ENCODE data around the gene LDLRAD4. TPM values are rescaled to one million over a fixed set of nuclear protein-coding genes. Genes with fewer than 3 reads are reported as not detected.

LDLRAD4 gene
- polyA plus RNA-seq, 1 of the 3 experiments (the other 2 are of a cell fraction), result 0.16 TPM

DNA sequence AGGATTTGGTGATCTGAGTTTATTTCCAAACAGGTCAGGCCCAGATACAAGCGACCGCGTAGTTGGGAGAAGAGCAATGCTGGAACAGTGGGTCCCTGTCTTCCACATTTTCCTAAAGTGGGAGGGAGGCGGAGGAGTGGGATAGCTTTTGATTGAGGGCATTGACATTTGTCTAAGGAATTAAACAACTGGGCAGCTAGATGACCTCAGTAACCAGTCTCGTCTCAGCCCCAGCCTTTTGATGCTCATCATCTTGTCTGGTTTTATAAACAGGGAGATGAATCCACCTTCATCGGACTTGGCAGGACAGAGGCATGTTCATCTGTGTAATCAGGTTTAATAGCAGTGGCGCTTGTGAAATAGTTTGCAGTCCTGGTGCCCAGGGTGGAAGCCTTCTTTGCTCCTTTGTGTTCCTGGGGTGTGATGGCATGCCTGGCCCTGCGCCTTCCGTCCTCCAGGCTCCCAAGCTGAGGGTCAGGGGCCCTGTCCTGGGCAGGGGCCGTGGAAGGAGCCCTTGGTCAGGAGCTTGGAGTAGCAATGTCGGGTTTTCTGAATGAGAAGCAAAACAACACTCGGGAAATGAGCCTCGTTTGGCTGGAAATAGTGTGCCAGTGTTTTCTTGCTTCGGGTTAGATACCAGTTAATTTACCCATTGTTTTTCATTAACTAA lies 314.0 kb downstream of the LDLRAD4 start:
- 69% methylated on average over 13 of the region's 14 CpGs for WGBS (ENCODE audit: low lambda C conversion rate)
- no peak for DNase-seq

DNA sequence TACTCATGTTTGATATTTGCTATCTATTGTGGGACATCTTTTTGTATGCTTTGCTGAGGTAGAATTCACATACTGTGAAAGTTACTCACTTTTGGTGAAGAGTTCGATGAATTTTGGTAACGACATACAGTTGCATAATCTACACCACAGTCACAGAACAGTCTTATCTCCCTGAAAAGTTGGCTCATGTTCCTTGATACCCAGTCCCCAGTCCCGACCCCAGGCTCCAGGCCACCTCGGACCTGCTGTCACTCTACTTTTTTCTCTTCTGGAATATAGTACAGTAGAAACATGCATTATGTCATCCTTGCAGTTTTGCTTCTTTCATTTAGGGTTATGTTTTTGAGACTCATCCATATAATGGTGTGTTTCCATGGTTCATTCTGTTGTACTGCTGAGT lies 316.1 kb downstream of the LDLRAD4 start:
- H3K9me3 ChIP-seq, result no peaks in the 10 kb centered on the region
- H3K4me3 ChIP-seq (ENCODE audit: low read depth in 2 of 2, low read length in 1 of 2), result no peak overlapping the region
- TF ChIP-seq YY1 (IDR thresholded peaks at IDR 0.05; ENCODE audit: low read depth) (no peak), FOSL2 (IDR thresholded peaks at IDR 0.05; ENCODE audit: borderline replicate concordance, low read depth) (no peak), RFX5 (IDR thresholded peaks at IDR 0.05; ENCODE audit: low read length) (no peak), NRF1 (IDR thresholded peaks at IDR 0.05; ENCODE audit: low read depth, low read length) (no peak), JUND (IDR thresholded peaks at IDR 0.05) (no peak), FOXM1 (IDR thresholded peaks at IDR 0.05; ENCODE audit: low read depth) (no peak), MEF2A (IDR thresholded peaks at IDR 0.05; ENCODE audit: borderline replicate concordance, low read depth) (no peak)
- TF ChIP-seq, protein P1, sequence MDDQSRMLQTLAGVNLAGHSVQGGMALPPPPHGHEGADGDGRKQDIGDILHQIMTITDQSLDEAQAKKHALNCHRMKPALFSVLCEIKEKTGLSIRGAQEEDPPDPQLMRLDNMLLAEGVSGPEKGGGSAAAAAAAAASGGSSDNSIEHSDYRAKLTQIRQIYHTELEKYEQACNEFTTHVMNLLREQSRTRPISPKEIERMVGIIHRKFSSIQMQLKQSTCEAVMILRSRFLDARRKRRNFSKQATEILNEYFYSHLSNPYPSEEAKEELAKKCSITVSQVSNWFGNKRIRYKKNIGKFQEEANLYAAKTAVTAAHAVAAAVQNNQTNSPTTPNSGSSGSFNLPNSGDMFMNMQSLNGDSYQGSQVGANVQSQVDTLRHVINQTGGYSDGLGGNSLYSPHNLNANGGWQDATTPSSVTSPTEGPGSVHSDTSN (IDR thresholded peaks at IDR 0.05), result no peak
- TF ChIP-seq, protein P2, sequence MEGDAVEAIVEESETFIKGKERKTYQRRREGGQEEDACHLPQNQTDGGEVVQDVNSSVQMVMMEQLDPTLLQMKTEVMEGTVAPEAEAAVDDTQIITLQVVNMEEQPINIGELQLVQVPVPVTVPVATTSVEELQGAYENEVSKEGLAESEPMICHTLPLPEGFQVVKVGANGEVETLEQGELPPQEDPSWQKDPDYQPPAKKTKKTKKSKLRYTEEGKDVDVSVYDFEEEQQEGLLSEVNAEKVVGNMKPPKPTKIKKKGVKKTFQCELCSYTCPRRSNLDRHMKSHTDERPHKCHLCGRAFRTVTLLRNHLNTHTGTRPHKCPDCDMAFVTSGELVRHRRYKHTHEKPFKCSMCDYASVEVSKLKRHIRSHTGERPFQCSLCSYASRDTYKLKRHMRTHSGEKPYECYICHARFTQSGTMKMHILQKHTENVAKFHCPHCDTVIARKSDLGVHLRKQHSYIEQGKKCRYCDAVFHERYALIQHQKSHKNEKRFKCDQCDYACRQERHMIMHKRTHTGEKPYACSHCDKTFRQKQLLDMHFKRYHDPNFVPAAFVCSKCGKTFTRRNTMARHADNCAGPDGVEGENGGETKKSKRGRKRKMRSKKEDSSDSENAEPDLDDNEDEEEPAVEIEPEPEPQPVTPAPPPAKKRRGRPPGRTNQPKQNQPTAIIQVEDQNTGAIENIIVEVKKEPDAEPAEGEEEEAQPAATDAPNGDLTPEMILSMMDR (IDR thresholded peaks at IDR 0.05), result no peak
- TF ChIP-seq, protein P3, sequence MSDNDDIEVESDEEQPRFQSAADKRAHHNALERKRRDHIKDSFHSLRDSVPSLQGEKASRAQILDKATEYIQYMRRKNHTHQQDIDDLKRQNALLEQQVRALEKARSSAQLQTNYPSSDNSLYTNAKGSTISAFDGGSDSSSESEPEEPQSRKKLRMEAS (IDR thresholded peaks at IDR 0.05; ENCODE audit: low read depth), result no peak
- TF ChIP-seq, protein P4, sequence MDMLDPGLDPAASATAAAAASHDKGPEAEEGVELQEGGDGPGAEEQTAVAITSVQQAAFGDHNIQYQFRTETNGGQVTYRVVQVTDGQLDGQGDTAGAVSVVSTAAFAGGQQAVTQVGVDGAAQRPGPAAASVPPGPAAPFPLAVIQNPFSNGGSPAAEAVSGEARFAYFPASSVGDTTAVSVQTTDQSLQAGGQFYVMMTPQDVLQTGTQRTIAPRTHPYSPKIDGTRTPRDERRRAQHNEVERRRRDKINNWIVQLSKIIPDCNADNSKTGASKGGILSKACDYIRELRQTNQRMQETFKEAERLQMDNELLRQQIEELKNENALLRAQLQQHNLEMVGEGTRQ (IDR thresholded peaks at IDR 0.05; ENCODE audit: borderline replicate concordance, low read depth, low read length), result no peak
- H3F3A ChIP-seq (replicated peaks; ENCODE audit: insufficient read depth), result no peaks in the 10 kb centered on the region
- no peaks in the 10 kb centered on the region for H3K79me2 ChIP-seq (ENCODE audit: insufficient read depth)
- 51% methylated on average over 4 of the region's 4 CpGs for WGBS (ENCODE audit: low lambda C conversion rate)
- H3K4me2 ChIP-seq, result no peak overlapping the region
- no peaks in the 10 kb centered on the region for H3K9me2 ChIP-seq
- H4K20me1 ChIP-seq (ENCODE audit: insufficient read depth), result 0 out of 2 replicates have a peak, but pooled peaks cover 4% of the 10 kb centered on the region
- H3K9ac ChIP-seq, result no peak overlapping the region
- no peaks in the 10 kb centered on the region for H3K36me3 ChIP-seq (replicated peaks in 1 of 2; ENCODE audit: control insufficient read depth in 1 of 2, insufficient read depth in 2 of 2, low read length in 1 of 2)
- peaks cover 0 to 8% of the 10 kb centered on the region in 2 experiments; a peak in 1 of 4 replicates for H3K4me1 ChIP-seq (ENCODE audit: control insufficient read depth in 1 of 2, insufficient read depth in 2 of 2, low read depth in 1 of 2, low read length in 1 of 2)
- POLR2A ChIA-PET, result no interaction called here
- H3K27ac ChIP-seq (ENCODE audit: low read depth in 2 of 2, low read length in 1 of 2), result no peak overlapping the region
- no peak for DNase-seq
- H3K27me3 ChIP-seq (ENCODE audit: insufficient read depth), result no peaks in the 10 kb centered on the region
- no peak overlapping the region for H2AFZ ChIP-seq (ENCODE audit: low read depth)
- CTCF ChIA-PET, result no interaction called here

More for the DNA sequence above, 314.0 kb downstream of the LDLRAD4 start:
- H2AFZ ChIP-seq (ENCODE audit: low read depth), result no peak overlapping the region
- H3F3A ChIP-seq (replicated peaks; ENCODE audit: insufficient read depth), result no peaks in the 10 kb centered on the region
- no peaks in the 10 kb centered on the region for H3K9me2 ChIP-seq
- no peaks in the 10 kb centered on the region for H3K79me2 ChIP-seq (ENCODE audit: insufficient read depth)
- no peaks in the 10 kb centered on the region for H3K9me3 ChIP-seq
- 0 out of 2 replicates have a peak, but pooled peaks cover 4% of the 10 kb centered on the region for H3K27me3 ChIP-seq (ENCODE audit: insufficient read depth)
- TF ChIP-seq TEAD4 (IDR thresholded peaks at IDR 0.05; ENCODE audit: borderline replicate concordance, insufficient read depth), result no peak
- no peak for TF ChIP-seq SIN3A (IDR thresholded peaks at IDR 0.05; ENCODE audit: borderline replicate concordance, low read depth, low read length)
- TF ChIP-seq YY1 (IDR thresholded peaks at IDR 0.05; ENCODE audit: low read depth), result no peak
- TF ChIP-seq, protein P5, sequence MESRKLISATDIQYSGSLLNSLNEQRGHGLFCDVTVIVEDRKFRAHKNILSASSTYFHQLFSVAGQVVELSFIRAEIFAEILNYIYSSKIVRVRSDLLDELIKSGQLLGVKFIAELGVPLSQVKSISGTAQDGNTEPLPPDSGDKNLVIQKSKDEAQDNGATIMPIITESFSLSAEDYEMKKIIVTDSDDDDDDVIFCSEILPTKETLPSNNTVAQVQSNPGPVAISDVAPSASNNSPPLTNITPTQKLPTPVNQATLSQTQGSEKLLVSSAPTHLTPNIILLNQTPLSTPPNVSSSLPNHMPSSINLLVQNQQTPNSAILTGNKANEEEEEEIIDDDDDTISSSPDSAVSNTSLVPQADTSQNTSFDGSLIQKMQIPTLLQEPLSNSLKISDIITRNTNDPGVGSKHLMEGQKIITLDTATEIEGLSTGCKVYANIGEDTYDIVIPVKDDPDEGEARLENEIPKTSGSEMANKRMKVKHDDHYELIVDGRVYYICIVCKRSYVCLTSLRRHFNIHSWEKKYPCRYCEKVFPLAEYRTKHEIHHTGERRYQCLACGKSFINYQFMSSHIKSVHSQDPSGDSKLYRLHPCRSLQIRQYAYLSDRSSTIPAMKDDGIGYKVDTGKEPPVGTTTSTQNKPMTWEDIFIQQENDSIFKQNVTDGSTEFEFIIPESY (IDR thresholded peaks at IDR 0.05; ENCODE audit: borderline replicate concordance, low read depth), result no peak
- TF ChIP-seq TCF12 (IDR thresholded peaks at IDR 0.05), result no peak
- TF ChIP-seq TAF1 (IDR thresholded peaks at IDR 0.05; ENCODE audit: borderline replicate concordance, low read depth, low read length), result no peak
- TF ChIP-seq, protein P6, sequence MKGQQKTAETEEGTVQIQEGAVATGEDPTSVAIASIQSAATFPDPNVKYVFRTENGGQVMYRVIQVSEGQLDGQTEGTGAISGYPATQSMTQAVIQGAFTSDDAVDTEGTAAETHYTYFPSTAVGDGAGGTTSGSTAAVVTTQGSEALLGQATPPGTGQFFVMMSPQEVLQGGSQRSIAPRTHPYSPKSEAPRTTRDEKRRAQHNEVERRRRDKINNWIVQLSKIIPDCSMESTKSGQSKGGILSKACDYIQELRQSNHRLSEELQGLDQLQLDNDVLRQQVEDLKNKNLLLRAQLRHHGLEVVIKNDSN (IDR thresholded peaks at IDR 0.05; ENCODE audit: borderline replicate concordance, low read depth), result no peak
- no peak for TF ChIP-seq RAD21 (IDR thresholded peaks at IDR 0.05; ENCODE audit: low read length)
- no peak for TF ChIP-seq GABPA (IDR thresholded peaks at IDR 0.05; ENCODE audit: low read depth)
- no peak for TF ChIP-seq MEF2A (IDR thresholded peaks at IDR 0.05; ENCODE audit: borderline replicate concordance, low read depth)
- TF ChIP-seq, protein P3 (IDR thresholded peaks at IDR 0.05; ENCODE audit: low read depth), result no peak
- no peak for TF ChIP-seq ELF1 (IDR thresholded peaks at IDR 0.05)
- TF ChIP-seq NFIC (IDR thresholded peaks at IDR 0.05; ENCODE audit: borderline replicate concordance), result no peak
- H3K4me3 ChIP-seq (ENCODE audit: low read depth in 2 of 2, low read length in 1 of 2), result no peak overlapping the region
- peaks cover 0 to 7% of the 10 kb centered on the region in 2 experiments; a peak in 1 of 4 replicates for H3K4me1 ChIP-seq (ENCODE audit: control insufficient read depth in 1 of 2, insufficient read depth in 2 of 2, low read depth in 1 of 2, low read length in 1 of 2)
- 0 out of 2 replicates have a peak, but pooled peaks cover 4% of the 10 kb centered on the region for H4K20me1 ChIP-seq (ENCODE audit: insufficient read depth)
- CTCF ChIA-PET, result interaction anchor here (0.9 to 9.4 kb wide), 4 partner anchors 17 to 420 kb away, joined by 3 to 85 read pairs (median 4); partner anchors contain the start of gene LDLRAD4
- H3K36me3 ChIP-seq (replicated peaks in 1 of 2; ENCODE audit: control insufficient read depth in 1 of 2, insufficient read depth in 2 of 2, low read length in 1 of 2), result no peaks in the 10 kb centered on the region
- H3K27ac ChIP-seq (ENCODE audit: low read depth in 2 of 2, low read length in 1 of 2), result no peak overlapping the region
- H3K9ac ChIP-seq, result no peak overlapping the region
- no peak overlapping the region for H3K4me2 ChIP-seq
- POLR2A ChIA-PET, result no interaction called here

Measured in SK-N-SH (cell line).